ENCODE results near the gene KDM4B. TPM values are rescaled to one million over a fixed set of nuclear protein-coding genes. Genes with fewer than 3 reads are reported as not detected.

KDM4B gene
- polyA plus RNA-seq, 1 of the 3 experiments (the other 2 are of a cell fraction): 12.2 TPM

- H3K27me3 ChIP-seq (ENCODE audit: insufficient read depth): no peaks in the 10 kb centered on the region
- no peaks in the 10 kb centered on the region for H3K79me2 ChIP-seq (ENCODE audit: insufficient read depth)
- ChIA-PET CTCF (interaction anchor here (0.9 to 1.4 kb wide), 4 partner anchors 9 to 95 kb away, joined by 3 to 5 read pairs (median 3); no protein-coding TSS in a partner anchor), POLR2A (interaction anchor here (1.2 kb wide), 1 partner anchor 62 kb away, joined by 3 read pairs; no protein-coding TSS in a partner anchor)
- H3K36me3 ChIP-seq (replicated peaks in 1 of 2; ENCODE audit: control insufficient read depth in 1 of 2, insufficient read depth in 2 of 2, low read length in 1 of 2): peaks cover 0 to 38% of the 10 kb centered on the region in 2 experiments
- H2AFZ ChIP-seq (ENCODE audit: low read depth): no peak overlapping the region
- no peaks in the 10 kb centered on the region for H4K20me1 ChIP-seq (ENCODE audit: insufficient read depth)
- H3K27ac ChIP-seq (ENCODE audit: low read depth in 2 of 2, low read length in 1 of 2): no peak overlapping the region
- no peaks in the 10 kb centered on the region for H3F3A ChIP-seq (replicated peaks; ENCODE audit: insufficient read depth)
- no peak overlapping the region for H3K9ac ChIP-seq
- H3K9me3 ChIP-seq: no peaks in the 10 kb centered on the region
- H3K4me1 ChIP-seq (ENCODE audit: control insufficient read depth in 1 of 2, insufficient read depth in 2 of 2, low read depth in 1 of 2, low read length in 1 of 2): no peaks in the 10 kb centered on the region; a peak in 1 of 4 replicates
- WGBS (ENCODE audit: low lambda C conversion rate): 97% methylated on average over 29 of the region's 31 CpGs
- H3K4me3 ChIP-seq (ENCODE audit: low read depth in 2 of 2, low read length in 1 of 2): no peak overlapping the region
- H3K4me2 ChIP-seq: no peak overlapping the region
- H3K9me2 ChIP-seq: no peaks in the 10 kb centered on the region
- DNase-seq: no peak
- TF ChIP-seq TEAD4 (IDR thresholded peaks at IDR 0.05; ENCODE audit: borderline replicate concordance, insufficient read depth): no peak
- TF ChIP-seq FOSL2 (IDR thresholded peaks at IDR 0.05; ENCODE audit: borderline replicate concordance, low read depth): no peak
- no peak for TF ChIP-seq TAF1 (IDR thresholded peaks at IDR 0.05; ENCODE audit: borderline replicate concordance, low read depth, low read length)
- TF ChIP-seq RFX5 (IDR thresholded peaks at IDR 0.05; ENCODE audit: low read length): no peak
- TF ChIP-seq RAD21 (IDR thresholded peaks at IDR 0.05; ENCODE audit: low read length): no peak
- TF ChIP-seq MXI1 (IDR thresholded peaks at IDR 0.05; ENCODE audit: low read depth, low read length): no peak
- TF ChIP-seq CHD2 (IDR thresholded peaks at IDR 0.05; ENCODE audit: low read length, partially characterized antibody): no peak
- TF ChIP-seq USF2 (IDR thresholded peaks at IDR 0.05; ENCODE audit: borderline replicate concordance, low read depth, low read length): no peak
- TF ChIP-seq NFIC (IDR thresholded peaks at IDR 0.05; ENCODE audit: borderline replicate concordance): no peak
- no peak for TF ChIP-seq CTCF (IDR thresholded peaks at IDR 0.05)
- no peak for TF ChIP-seq GABPA (IDR thresholded peaks at IDR 0.05; ENCODE audit: low read depth)
- no peak for TF ChIP-seq RXRA (IDR thresholded peaks at IDR 0.05; ENCODE audit: borderline replicate concordance, low read depth)
- no peak for TF ChIP-seq YY1 (IDR thresholded peaks at IDR 0.05; ENCODE audit: low read depth)
- TF ChIP-seq FOXJ3 (CRISPR knock-in tag; IDR thresholded peaks at IDR 0.05): no peak
- no peak for TF ChIP-seq ZBTB33 (IDR thresholded peaks at IDR 0.05; ENCODE audit: borderline replicate concordance, low read depth)
- TF ChIP-seq REST (IDR thresholded peaks at IDR 0.05; ENCODE audit: low read depth, low read length): no peak
- TF ChIP-seq PBX3 (IDR thresholded peaks at IDR 0.05): no peak
- no peak for TF ChIP-seq IRF3 (IDR thresholded peaks at IDR 0.05; ENCODE audit: low read depth, low read length)
- TF ChIP-seq MAX (IDR thresholded peaks at IDR 0.05; ENCODE audit: low read depth): no peak
- no peak for TF ChIP-seq SMC3 (IDR thresholded peaks at IDR 0.05; ENCODE audit: low read depth, low read length)
These were observed 178.4 kb downstream of the KDM4B start for GRCh38 chr19:5147074-5147977.
